OCI-LY7 (cell line): ENCODE results near the gene AMPH. TPM values are rescaled to one million over a fixed set of nuclear protein-coding genes. Genes with fewer than 3 reads are reported as not detected.

ENCODE experiments used
- BruUV-seq: library from RNA; stranded (reverse); fragments of 400-500 nt; replicated peaks from 2 replicates; lab custom pipeline; 2021; lab: Mats Ljungman, UMichigan
- CTCF ChIA-PET: fragments of 300-600 bp; sonication (Branson Sonifier 250); formaldehyde crosslinking; loops from one replicate; lab custom pipeline; 2022; ENCODE audit warnings: antibody characterized with exemption; ENCODE audit not compliant: unreplicated experiment; lab: Charles Lee
- POLR2A ChIA-PET: fragments of 300-600 bp; sonication (Branson Sonifier 250); formaldehyde crosslinking; loops from one replicate; lab custom pipeline; 2022; ENCODE audit warnings: antibody characterized with exemption; lab: Charles Lee
- DNase-seq: peaks from one replicate; pipeline ENCODE4 v3.0.0-alpha.2; 2015; ENCODE audit warnings: low spot score
- H2AFZ ChIP-seq: fragments of 200-600 bp; sonication (generic), shearing (Covaris generic); 2 replicates; pipeline ENCODE4 v1.6.1; 2014; ENCODE audit warnings: mild to moderate bottlenecking, antibody characterized with exemption, low read length, moderate library complexity
- H3K27ac ChIP-seq: fragments of 200-600 bp; sonication (generic); 2 replicates; pipeline ENCODE4 v1.5.1; 2014; ENCODE audit warnings: mixed run types, low read depth, mild to moderate bottlenecking, moderate library complexity, low read length, inconsistent platforms; ENCODE audit not compliant: poor library complexity, severe bottlenecking
- H3K36me3 ChIP-seq: fragments of 200-600 bp; sonication (generic); 2 replicates; pipeline ENCODE4 v1.6.1; 2014; ENCODE audit warnings: mild to moderate bottlenecking, antibody characterized with exemption, low read length, moderate library complexity, mixed read lengths; ENCODE audit not compliant: insufficient read depth
- H3K4me1 ChIP-seq: fragments of 200-600 bp; sonication (generic); 2 replicates; pipeline ENCODE4 v1.5.1; 2014; ENCODE audit warnings: mild to moderate bottlenecking, low read length; ENCODE audit not compliant: insufficient read depth, poor library complexity, severe bottlenecking
- H3K4me2 ChIP-seq: fragments of 200-600 bp; sonication (generic); 2 replicates; pipeline ENCODE4 v1.6.1; 2014; ENCODE audit warnings: mild to moderate bottlenecking, low read length
- H3K4me3 ChIP-seq: fragments of 200-600 bp; sonication (generic); 2 replicates; pipeline ENCODE4 v1.5.1; 2014; ENCODE audit warnings: mild to moderate bottlenecking, low read depth, low read length; ENCODE audit not compliant: poor library complexity, severe bottlenecking
- H3K79me2 ChIP-seq: fragments of 200-600 bp; sonication (generic); 2 replicates; pipeline ENCODE4 v1.6.1; 2016; ENCODE audit warnings: low read depth, mild to moderate bottlenecking, low read length, moderate library complexity, mixed read lengths; ENCODE audit not compliant: insufficient read depth
- H3K9me2 ChIP-seq: fragments of 200-600 bp; sonication (generic); 2 replicates; pipeline ENCODE4 v1.6.1; 2016; ENCODE audit warnings: mild to moderate bottlenecking, low read length, mixed read lengths; ENCODE audit not compliant: insufficient read depth
- H3K9me3 ChIP-seq: fragments of 200-600 bp; sonication (generic); 2 replicates; pipeline ENCODE4 v1.6.1; 2014; ENCODE audit warnings: mild to moderate bottlenecking, mixed run types, low read length, mixed read lengths
- H4K20me1 ChIP-seq: fragments of 200-600 bp; sonication (generic); 2 replicates; pipeline ENCODE4 v1.6.1; 2014; ENCODE audit warnings: mild to moderate bottlenecking, antibody characterized with exemption, low read length, moderate library complexity, mixed read lengths; ENCODE audit not compliant: insufficient read depth
- EZH2phosphoT487 ChIP-seq: fragments of 200-600 bp; sonication (generic); IDR thresholded peaks from 2 replicates; pipeline ENCODE4 v1.6.1; 2018; ENCODE audit warnings: low read depth, borderline replicate concordance, mild to moderate bottlenecking, mixed run types, antibody characterized with exemption, low read length, moderate library complexity, mixed read lengths
- intact Hi-C: fragments of 100-400 bp; cut with micrococcal nuclease; formaldehyde crosslinking; loops from one replicate; pipeline ENCODE4 v1.10.0; 2022; ENCODE audit not compliant: unreplicated experiment
- total RNA-seq, 2 experiments: library from RNA; depleted of rRNA in 1 of 2; stranded (reverse); fragments of >200 nt in 1 of 2; shearing (Covaris generic) in 1 of 2; gene quantifications; 2 replicates each; pipeline ENCODE4 v1.2.3, GENCODE V29; 2014 to 2022
- TF ChIP-seq, protein P1 (sequence below): fragments of 200-600 bp; sonication (generic); conservative IDR thresholded peaks from 2 replicates; pipeline ENCODE4 v1.5.1; 2014; ENCODE audit warnings: mild to moderate bottlenecking, antibody characterized with exemption, low read length, moderate library complexity, mixed read lengths

AMPH gene
- total RNA-seq, 2 experiments from 2014 or later: not detected

DNA sequence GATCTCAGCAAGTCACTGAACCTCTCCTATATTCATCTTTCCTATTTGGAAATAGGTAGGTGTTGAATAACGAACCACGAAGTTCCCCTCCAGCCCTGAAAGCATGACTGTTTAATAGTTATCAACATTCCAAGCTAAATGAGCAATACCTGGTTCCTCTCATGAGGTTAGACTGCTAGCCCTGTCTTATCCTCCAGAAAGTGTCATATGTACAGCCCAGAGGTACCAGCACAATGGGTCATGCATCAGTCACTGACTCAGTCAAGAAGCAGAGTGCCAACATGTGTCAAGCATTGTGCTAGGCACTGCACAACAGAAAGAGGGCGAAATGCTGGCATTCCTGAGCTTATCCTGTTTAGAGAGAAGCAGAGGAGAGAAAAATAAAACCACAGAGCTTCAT, 70.0 kb downstream of the AMPH start:
- DNase-seq: no peak
- Histone ChIP-seq H3K4me3 (no peak overlapping the region), H3K4me1 (no peaks in the 10 kb centered on the region), H3K27ac (no peak overlapping the region), H3K79me2 (no peaks in the 10 kb centered on the region), H2AFZ (no peak overlapping the region), H3K4me2 (no peak overlapping the region), H3K9me3 (no peaks in the 10 kb centered on the region), H4K20me1 (no peaks in the 10 kb centered on the region), H3K9me2 (no peaks in the 10 kb centered on the region), H3K36me3 (no peaks in the 10 kb centered on the region)
- CTCF ChIA-PET: no interaction called here
- POLR2A ChIA-PET: no interaction called here
- TF ChIP-seq EZH2phosphoT487: no peak
- TF ChIP-seq, protein P1, sequence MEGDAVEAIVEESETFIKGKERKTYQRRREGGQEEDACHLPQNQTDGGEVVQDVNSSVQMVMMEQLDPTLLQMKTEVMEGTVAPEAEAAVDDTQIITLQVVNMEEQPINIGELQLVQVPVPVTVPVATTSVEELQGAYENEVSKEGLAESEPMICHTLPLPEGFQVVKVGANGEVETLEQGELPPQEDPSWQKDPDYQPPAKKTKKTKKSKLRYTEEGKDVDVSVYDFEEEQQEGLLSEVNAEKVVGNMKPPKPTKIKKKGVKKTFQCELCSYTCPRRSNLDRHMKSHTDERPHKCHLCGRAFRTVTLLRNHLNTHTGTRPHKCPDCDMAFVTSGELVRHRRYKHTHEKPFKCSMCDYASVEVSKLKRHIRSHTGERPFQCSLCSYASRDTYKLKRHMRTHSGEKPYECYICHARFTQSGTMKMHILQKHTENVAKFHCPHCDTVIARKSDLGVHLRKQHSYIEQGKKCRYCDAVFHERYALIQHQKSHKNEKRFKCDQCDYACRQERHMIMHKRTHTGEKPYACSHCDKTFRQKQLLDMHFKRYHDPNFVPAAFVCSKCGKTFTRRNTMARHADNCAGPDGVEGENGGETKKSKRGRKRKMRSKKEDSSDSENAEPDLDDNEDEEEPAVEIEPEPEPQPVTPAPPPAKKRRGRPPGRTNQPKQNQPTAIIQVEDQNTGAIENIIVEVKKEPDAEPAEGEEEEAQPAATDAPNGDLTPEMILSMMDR: no peak
- BruUV-seq: no TSS peak
- intact Hi-C loops: no loop called here

DNA sequence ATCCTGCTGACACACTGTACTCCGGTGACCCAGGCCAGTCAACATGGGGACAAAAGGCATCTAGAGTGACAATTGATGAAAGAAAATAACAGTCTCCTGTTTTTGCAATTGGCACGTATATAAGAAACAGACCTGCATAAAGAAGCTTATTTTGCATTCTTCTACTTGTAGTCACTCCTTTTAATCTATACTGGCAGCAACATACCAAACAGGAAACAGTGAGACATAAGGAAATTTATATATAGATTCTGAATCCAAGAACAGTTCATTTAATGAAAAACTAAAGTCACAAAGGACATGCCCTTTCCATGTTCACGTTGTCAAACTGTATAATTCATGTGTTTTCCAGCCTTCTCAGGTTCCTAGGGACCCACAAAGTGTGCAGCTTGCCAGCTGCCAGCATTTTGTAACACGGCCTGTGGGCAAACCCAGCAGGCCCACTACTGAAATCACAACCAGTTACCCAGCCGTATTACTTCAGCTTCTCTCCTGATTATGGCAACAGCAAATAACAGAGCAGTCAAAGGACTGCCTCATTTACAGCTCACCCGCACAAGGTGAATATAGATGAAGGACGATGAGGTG, 72.3 kb downstream of the AMPH start:
- intact Hi-C loops: no loop called here
- ChIA-PET CTCF (no interaction called here), POLR2A (no interaction called here)
- H3K9me2 ChIP-seq: no peaks in the 10 kb centered on the region
- H3K9me3 ChIP-seq: no peaks in the 10 kb centered on the region
- H4K20me1 ChIP-seq: no peaks in the 10 kb centered on the region
- no peaks in the 10 kb centered on the region for H3K4me1 ChIP-seq
- H3K4me2 ChIP-seq: no peak overlapping the region
- DNase-seq: no peak
- no peak overlapping the region for H2AFZ ChIP-seq
- H3K4me3 ChIP-seq: no peak overlapping the region
- no TSS peak for BruUV-seq
- TF ChIP-seq, protein P1: no peak
- no peak for TF ChIP-seq EZH2phosphoT487
- H3K79me2 ChIP-seq: no peaks in the 10 kb centered on the region
- H3K27ac ChIP-seq: no peak overlapping the region
- no peaks in the 10 kb centered on the region for H3K36me3 ChIP-seq

DNA sequence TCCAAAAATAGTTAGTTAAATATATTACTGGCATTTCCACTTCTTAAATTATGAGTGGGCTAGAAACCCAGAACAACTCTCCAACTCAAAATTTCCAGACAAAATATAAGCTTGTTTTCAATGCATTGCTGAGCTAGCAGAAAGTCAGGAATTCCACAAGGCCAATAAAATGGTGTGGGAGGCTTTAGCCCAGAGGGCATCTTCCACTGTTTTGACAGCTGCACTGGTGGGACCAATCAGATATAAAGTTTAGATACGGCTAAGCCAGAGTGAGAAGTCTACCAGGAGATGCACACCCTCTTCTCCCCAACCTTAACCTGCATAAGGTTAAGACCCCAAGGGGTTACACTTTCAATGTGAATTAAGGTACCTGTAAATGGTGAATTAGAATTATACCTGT, 76.6 kb downstream of the AMPH start:
- no peaks in the 10 kb centered on the region for H3K4me1 ChIP-seq
- no TSS peak for BruUV-seq
- ChIA-PET CTCF (no interaction called here), POLR2A (interaction anchor here (0.6 kb wide), 1 partner anchor 36 kb away, joined by 3 read pairs; no protein-coding TSS in a partner anchor)
- H3K4me3 ChIP-seq: no peak overlapping the region
- H3K36me3 ChIP-seq: no peaks in the 10 kb centered on the region
- no peak overlapping the region for H3K27ac ChIP-seq
- TF ChIP-seq EZH2phosphoT487: no peak
- TF ChIP-seq, protein P1: no peak
- intact Hi-C loops: no loop called here
- H3K9me2 ChIP-seq: no peaks in the 10 kb centered on the region
- H3K9me3 ChIP-seq: no peaks in the 10 kb centered on the region
- no peaks in the 10 kb centered on the region for H3K79me2 ChIP-seq
- no peak for DNase-seq
- H4K20me1 ChIP-seq: no peaks in the 10 kb centered on the region
- no peak overlapping the region for H2AFZ ChIP-seq
- no peak overlapping the region for H3K4me2 ChIP-seq
